Panc1 (cell line): ENCODE data around the gene TTC21B.

Experiments
- CTCF ChIP-seq: fragments of 450-650 bp; IDR thresholded peaks from 2 replicates; pipeline ENCODE4 v1.5.1; 2017; ENCODE audit warnings: mild to moderate bottlenecking
- POLR2AphosphoS5 ChIP-seq: IDR thresholded peaks from 2 replicates; pipeline ENCODE4 v1.6.1; 2012; ENCODE audit warnings: mild to moderate bottlenecking, low read depth, low read length, moderate library complexity
- REST ChIP-seq, 2 experiments: IDR thresholded peaks; 2 replicates each; pipeline ENCODE4 v1.6.1; 2011 to 2012; ENCODE audit warnings: low read depth in 2 of 2, control low read depth in 1 of 2, low read length in 1 of 2, mild to moderate bottlenecking in 1 of 2, moderate library complexity in 1 of 2; ENCODE audit not compliant: insufficient read depth in 1 of 2
- SIN3A ChIP-seq: IDR thresholded peaks from 2 replicates; pipeline ENCODE4 v1.6.1; 2012; ENCODE audit warnings: low read depth, mild to moderate bottlenecking, low read length, moderate library complexity, borderline replicate concordance; ENCODE audit not compliant: insufficient read depth
- TCF7L2 ChIP-seq: IDR thresholded peaks from 2 replicates; pipeline ENCODE4 v1.6.1; 2011; ENCODE audit warnings: mild to moderate bottlenecking, low read depth, low read length, inconsistent platforms

GRCh38 chr2:165913636-165914035, 39.9 kb downstream of the TTC21B start:
- no peak for TF ChIP-seq CTCF
- no peak for TF ChIP-seq POLR2AphosphoS5
- TF ChIP-seq TCF7L2, result no peak
- no peak for TF ChIP-seq REST (IDR thresholded peaks at IDR 0.05; ENCODE audit: insufficient read depth in 1 of 2, low read depth in 2 of 2, low read length in 1 of 2)
- no peak for TF ChIP-seq SIN3A
